ENCODE data around the gene SLC38A8. TPM values are rescaled to one million over a fixed set of nuclear protein-coding genes. Genes with fewer than 3 reads are reported as not detected.

SLC38A8 gene
- total RNA-seq, 2 experiments from 2014 or later: not detected

- CTCF ChIA-PET: interaction anchor here (0.8 to 1.3 kb wide), 2 partner anchors 11 to 222 kb away, joined by 3 read pairs; partner anchors contain the start of gene TAF1C
Observed at GRCh38 chr16:83964684-83965443, 77.7 kb downstream of the SLC38A8 start.

GRCh38 chr16:83963277-83964119, 79.1 kb downstream of the SLC38A8 start:
- POLR2A ChIA-PET: no interaction called here
- no peaks in the 10 kb centered on the region for H3K36me3 Mint-ChIP-seq (ENCODE audit: low read depth)
- H3K9me3 Mint-ChIP-seq: no peaks in the 10 kb centered on the region
- no peak for DNase-seq
- no peak overlapping the region for H3K27ac Mint-ChIP-seq
- no peak overlapping the region for H3K4me3 Mint-ChIP-seq
- CTCF ChIA-PET: interaction anchor here (0.8 to 1.4 kb wide), 2 partner anchors 10 kb away, joined by 3 to 4 read pairs; no protein-coding TSS in a partner anchor
- H3K4me1 Mint-ChIP-seq: peaks cover 2% of the 10 kb centered on the region
- peaks cover 3% of the 10 kb centered on the region for H3K27me3 Mint-ChIP-seq

More at GRCh38 chr16:83964684-83965443, 77.7 kb downstream of the SLC38A8 start:
- no peaks in the 10 kb centered on the region for H3K9me3 Mint-ChIP-seq
- no peak overlapping the region for H3K4me3 Mint-ChIP-seq
- no peak for DNase-seq
- peaks cover 2% of the 10 kb centered on the region for H3K4me1 Mint-ChIP-seq
- H3K27me3 Mint-ChIP-seq: peaks cover 11% of the 10 kb centered on the region
- no peaks in the 10 kb centered on the region for H3K36me3 Mint-ChIP-seq (ENCODE audit: low read depth)
- H3K27ac Mint-ChIP-seq: no peak overlapping the region
- POLR2A ChIA-PET: no interaction called here

GRCh38 chr16:83961591-83961990, 81.0 kb downstream of the SLC38A8 start:
- POLR2A ChIA-PET: no interaction called here

GRCh38 chr16:83960521-83961249, 81.9 kb downstream of the SLC38A8 start:
- CTCF ChIA-PET: no interaction called here
- POLR2A ChIA-PET: no interaction called here
- no peaks in the 10 kb centered on the region for H3K9me3 Mint-ChIP-seq
- H3K4me1 Mint-ChIP-seq: no peaks in the 10 kb centered on the region
- no peak overlapping the region for H3K4me3 Mint-ChIP-seq
- H3K36me3 Mint-ChIP-seq (ENCODE audit: low read depth): no peaks in the 10 kb centered on the region
- H3K27ac Mint-ChIP-seq: no peak overlapping the region
- no peaks in the 10 kb centered on the region for H3K27me3 Mint-ChIP-seq
- no peak for DNase-seq

More at GRCh38 chr16:83961591-83961990, 81.0 kb downstream of the SLC38A8 start:
- DNase-seq: no peak
- no peaks in the 10 kb centered on the region for H3K4me1 Mint-ChIP-seq
- CTCF ChIA-PET: no interaction called here
- H3K36me3 Mint-ChIP-seq (ENCODE audit: low read depth): no peaks in the 10 kb centered on the region
- no peaks in the 10 kb centered on the region for H3K9me3 Mint-ChIP-seq
- H3K27me3 Mint-ChIP-seq: no peaks in the 10 kb centered on the region
- no peak overlapping the region for H3K4me3 Mint-ChIP-seq
- H3K27ac Mint-ChIP-seq: no peak overlapping the region

Other genes with a start within 250 kb of the SLC38A8 start
- 10 to 100 TPM; 60.9 to 61.1 TPM for gene HSBP1, start 234.8 kb downstream of the SLC38A8 start, total RNA-seq
- gene MLYCD, start 143.7 kb downstream of the SLC38A8 start, total RNA-seq: 1 to 10 TPM; 5.3 TPM
- gene OSGIN1, start 89.6 kb downstream of the SLC38A8 start, total RNA-seq: under 1 TPM; 0.48 to 0.77 TPM
- gene NECAB2, start 74.6 kb downstream of the SLC38A8 start, total RNA-seq: not detected
- gene MBTPS1, start 74.1 kb upstream of the SLC38A8 start, total RNA-seq: 10 to 100 TPM; 57.3 to 61.9 TPM
- gene HSDL1, start 102.4 kb upstream of the SLC38A8 start, total RNA-seq: 10 to 100 TPM in 1 of 2 experiments, 1 to 10 TPM in 1; 8.8 to 10.6 TPM
- gene DNAAF1, start 102.5 kb upstream of the SLC38A8 start, total RNA-seq: under 1 TPM in 1 of 2 experiments, not detected in 1; 0.25 TPM
- gene TAF1C, start 144.3 kb upstream of the SLC38A8 start, total RNA-seq: 10 to 100 TPM; 52.1 to 60.8 TPM
- not detected for gene ADAD2, start 148.4 kb upstream of the SLC38A8 start, total RNA-seq
- not detected for gene KCNG4, start 197.2 kb upstream of the SLC38A8 start, total RNA-seq